Suprapubic skin (tissue), 4 donors: ENCODE data around the gene CD248.

Experiments
- CTCF ChIP-seq, 2 donors: fragments of 200-600 bp in 1 of 2; fragments of 450-650 bp in 1 of 2; sonication (generic) in 1 of 2; IDR thresholded peaks; one replicate each; pipeline ENCODE4 v1.5.1; 2016 to 2019; ENCODE audit warnings: antibody characterized with exemption in 2 of 2, mild to moderate bottlenecking in 1 of 2, moderate library complexity in 1 of 2
- EP300 ChIP-seq: sonication (generic); formaldehyde crosslinking; IDR thresholded peaks from one replicate; pipeline ENCODE4 v1.6.1; 2017; ENCODE audit warnings: antibody characterized with exemption
- POLR2A ChIP-seq, 2 donors: fragments of 450-650 bp; IDR thresholded peaks; one replicate each; pipeline ENCODE4 v1.6.1; 2017; ENCODE audit warnings: antibody characterized with exemption in 2 of 2, mild to moderate bottlenecking in 2 of 2, moderate library complexity in 2 of 2
- POLR2AphosphoS5 ChIP-seq, 3 donors: sonication (generic); formaldehyde crosslinking; IDR thresholded peaks; one replicate each; pipeline ENCODE4 v1.6.1; 2017; ENCODE audit warnings: antibody characterized with exemption in 3 of 3

GRCh38 chr11:66362481-66363147, 45.8 kb upstream of the CD248 start:
- TF ChIP-seq EP300 (no peak), CTCF (IDR thresholded peaks at IDR 0.05) (no peak), POLR2A (IDR thresholded peaks at IDR 0.05) (no peak), POLR2AphosphoS5 (IDR thresholded peaks at IDR 0.05) (no peak)
